HG03108 (cell line): ENCODE data around the gene MARVELD2.
"Not testable (repeated sequence)": the region's sequence is repeated elsewhere in the genome, so short reads cannot be mapped to it uniquely, and the experiment has no call there.

ENCODE experiments used
- ATAC-seq: cut with Tn5 transposase; IDR thresholded peaks from one replicate; pipeline ENCODE4 v1.9.1; 2021; ENCODE audit warnings: moderate library complexity; ENCODE audit not compliant: unreplicated experiment

Gene MARVELD2, protein sequence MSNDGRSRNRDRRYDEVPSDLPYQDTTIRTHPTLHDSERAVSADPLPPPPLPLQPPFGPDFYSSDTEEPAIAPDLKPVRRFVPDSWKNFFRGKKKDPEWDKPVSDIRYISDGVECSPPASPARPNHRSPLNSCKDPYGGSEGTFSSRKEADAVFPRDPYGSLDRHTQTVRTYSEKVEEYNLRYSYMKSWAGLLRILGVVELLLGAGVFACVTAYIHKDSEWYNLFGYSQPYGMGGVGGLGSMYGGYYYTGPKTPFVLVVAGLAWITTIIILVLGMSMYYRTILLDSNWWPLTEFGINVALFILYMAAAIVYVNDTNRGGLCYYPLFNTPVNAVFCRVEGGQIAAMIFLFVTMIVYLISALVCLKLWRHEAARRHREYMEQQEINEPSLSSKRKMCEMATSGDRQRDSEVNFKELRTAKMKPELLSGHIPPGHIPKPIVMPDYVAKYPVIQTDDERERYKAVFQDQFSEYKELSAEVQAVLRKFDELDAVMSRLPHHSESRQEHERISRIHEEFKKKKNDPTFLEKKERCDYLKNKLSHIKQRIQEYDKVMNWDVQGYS

DNA sequence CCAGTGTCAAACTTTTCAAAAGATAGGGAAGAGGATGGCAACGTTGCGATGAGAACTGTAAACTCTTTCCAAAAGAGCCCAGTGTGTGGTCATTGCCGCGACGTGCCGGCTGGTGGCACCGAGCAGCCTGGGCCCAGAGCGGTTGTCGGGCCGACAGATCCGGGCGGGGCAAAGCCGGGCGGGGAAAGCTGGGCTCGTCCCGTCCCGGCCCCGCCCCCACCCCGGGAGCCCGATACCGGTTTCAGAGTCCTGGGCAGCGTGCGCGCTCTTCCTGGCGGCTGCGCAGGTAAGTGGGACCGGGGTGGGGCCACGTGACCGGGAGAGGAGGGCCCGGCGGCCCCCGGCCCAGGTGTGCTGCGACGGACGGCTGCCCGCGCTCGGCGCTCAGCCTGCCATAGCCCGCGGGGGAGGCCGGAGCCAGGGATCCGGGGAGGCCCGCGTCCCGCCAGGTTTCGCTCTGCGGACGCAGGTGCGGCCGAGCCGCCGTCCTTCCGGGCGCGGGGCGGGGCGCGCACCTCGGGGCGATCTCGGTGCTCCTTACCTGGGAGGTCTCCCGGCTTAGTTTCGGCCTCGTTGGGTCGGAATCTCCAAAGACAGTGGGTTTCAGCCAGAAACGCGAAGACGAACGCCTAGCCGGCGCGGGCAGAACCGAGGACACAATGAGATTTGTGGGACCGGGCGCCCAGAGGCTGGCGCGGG lies at the start of gene MARVELD2:
Gene MARVELD2 (plus strand): TSS at position 232 of the 699 bp plus-strand sequence. CDS start 4,270 bp downstream, outside the sequence.
- peak; percentile 73 for ATAC-seq

DNA sequence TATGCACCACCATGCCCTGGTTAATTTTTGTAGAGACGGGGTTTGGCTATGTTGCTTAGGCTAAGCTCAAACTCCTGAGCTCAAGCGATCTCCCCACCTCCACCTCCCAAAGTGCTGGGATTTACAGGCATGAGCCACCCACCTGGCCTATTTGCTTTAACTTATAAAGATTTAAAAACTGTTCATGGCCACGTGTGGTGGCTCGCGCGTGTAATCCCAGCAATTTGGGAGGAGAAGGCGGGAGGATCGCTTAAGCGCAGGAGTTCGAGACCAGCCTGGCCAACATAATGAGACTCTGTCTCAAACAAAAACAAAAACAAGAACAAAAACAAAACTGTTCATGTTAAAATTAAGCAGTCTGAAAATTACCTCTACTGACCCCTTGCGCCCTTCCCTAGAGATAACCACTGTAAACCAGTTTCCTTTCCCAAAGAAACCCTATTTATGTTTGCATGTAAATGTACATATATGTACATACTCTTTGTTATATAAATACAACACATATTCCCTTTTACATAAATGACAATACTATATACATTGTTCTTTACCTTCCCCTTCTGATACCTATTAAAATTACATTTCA lies 47.1 kb upstream of the MARVELD2 start:
- ATAC-seq, result no peak

DNA sequence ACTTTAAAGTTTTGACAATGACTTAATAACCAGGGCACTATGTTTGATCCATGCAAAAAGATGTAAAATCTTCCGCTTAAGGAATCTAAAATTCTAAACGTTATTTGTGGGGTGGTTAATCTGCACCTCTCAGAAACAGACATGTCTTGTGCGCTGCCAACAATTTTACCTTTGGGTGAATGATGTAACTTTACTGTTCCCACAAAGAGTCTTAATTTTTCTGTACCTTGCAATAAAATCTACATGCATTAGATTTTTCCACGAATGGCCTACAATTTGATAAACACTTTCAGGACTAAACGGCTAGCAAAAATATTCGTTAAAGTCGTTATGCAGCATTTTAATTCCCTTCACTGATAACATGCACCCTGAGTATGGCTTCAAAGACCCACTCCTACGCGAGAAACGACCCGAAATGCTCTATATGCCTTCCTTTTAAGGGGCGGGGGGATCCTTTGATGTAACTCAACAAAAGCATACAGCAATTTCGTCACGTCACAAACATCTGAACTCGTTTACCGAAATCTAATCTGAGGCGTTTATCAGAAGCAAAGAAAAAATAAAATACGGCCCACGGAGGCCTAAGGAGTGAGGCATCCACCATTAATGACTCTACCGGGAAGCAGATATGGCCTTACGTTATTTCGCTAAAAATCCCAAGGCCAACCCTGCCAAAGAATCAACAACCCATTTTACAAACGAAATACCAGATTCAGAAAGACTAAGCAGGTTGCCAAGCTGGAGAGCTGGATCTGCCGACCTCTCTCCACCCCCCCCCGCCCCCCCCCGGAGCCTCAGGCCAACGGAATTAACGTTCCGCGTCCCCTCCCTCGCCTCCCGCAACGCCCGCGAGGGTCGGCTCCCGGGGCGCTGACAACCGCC lies 46.2 kb upstream of the MARVELD2 start:
- ATAC-seq, result peak; percentile 21

DNA sequence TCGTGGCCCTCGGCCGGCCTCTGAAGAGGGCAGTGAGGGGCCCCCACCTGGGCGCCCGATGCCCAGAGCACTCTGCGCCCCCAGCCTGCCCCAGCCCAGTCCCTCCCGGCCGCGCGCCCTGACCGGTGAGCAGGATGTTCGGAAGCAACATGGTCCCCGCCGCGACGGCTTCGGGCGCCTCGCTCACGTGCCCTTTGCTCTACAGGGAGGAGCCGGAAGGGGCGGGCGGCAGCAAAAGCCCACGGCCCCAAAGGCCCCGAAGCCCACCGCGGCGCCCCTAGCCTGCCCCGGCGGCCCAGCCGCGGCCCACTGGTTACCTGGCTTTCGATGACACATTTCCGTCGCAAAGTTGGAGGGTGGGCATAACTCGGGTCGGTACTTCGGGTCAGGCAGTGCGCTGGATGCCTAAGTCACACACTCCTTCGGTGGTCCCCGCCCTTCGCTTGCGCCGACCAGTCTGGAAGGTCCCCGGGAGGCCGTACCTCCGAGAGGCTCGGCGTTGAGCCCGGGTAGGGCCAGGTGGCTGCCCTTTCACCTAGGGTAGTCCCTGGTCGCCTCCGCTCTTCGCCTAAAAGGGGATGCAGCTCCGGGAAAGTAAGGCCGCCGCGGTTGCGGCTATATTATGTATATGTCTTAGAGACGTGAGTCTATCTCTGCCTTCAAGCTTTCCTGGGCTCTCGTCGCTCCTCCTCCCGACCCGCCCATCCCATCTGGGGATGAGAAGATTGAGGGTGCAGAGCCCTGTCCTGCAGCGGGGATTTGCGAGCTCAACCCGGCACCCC lies 45.4 kb upstream of the MARVELD2 start, which contains the start of the genes AK6, RAD17 and TAF9:
Gene AK6 (minus strand): TSS at position 181 of the 782 bp plus-strand sequence. CDS start 30 bp downstream, at position 151.
Gene RAD17 (plus strand): TSS at position 479 of the 782 bp plus-strand sequence. CDS start 2,391 bp downstream, outside the sequence.
Gene TAF9 (minus strand): TSS at position 181 of the 782 bp plus-strand sequence. CDS start 3,783 bp downstream, outside the sequence.
- ATAC-seq, result peak; percentile 92

DNA sequence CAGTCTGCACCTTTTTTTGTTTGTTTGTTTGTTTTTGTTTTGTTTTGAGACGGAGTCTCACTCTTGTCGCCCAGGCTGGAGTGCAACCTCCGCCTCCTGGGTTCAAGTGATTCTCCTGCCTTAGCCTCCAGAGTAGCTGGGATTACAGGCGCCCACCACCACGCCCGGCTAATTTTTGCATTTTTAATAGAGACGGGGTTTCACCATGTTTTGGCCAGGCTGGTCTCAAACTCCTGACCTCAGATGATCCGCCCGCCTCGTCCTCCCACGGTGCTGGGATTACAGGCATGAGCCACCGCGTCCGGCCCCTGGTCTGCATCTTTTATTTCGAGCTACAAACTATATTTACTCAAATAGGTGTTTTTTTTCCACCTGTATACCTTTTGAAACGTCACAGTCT lies 44.6 kb upstream of the MARVELD2 start:
- ATAC-seq, result not testable (repeated sequence)

DNA sequence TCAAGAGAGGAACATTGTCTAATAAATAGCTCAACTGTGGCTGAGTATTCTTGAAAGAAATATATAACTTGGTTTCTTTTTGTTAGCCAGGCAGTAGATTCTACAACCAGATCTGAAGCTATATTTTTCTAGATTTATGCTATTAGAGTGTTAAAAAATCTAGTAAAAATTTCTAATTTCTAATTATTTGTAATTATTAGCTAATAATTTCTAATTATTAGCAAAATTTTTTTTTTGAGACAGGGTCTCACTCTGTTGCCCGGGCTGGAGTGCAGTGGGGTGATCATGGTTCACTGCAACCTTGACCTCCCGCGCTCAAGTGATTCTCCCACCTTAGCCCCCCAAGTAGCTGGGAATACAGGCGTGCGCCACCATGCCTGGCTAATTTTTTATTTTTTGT lies 42.5 kb upstream of the MARVELD2 start:
- ATAC-seq, result no peak

DNA sequence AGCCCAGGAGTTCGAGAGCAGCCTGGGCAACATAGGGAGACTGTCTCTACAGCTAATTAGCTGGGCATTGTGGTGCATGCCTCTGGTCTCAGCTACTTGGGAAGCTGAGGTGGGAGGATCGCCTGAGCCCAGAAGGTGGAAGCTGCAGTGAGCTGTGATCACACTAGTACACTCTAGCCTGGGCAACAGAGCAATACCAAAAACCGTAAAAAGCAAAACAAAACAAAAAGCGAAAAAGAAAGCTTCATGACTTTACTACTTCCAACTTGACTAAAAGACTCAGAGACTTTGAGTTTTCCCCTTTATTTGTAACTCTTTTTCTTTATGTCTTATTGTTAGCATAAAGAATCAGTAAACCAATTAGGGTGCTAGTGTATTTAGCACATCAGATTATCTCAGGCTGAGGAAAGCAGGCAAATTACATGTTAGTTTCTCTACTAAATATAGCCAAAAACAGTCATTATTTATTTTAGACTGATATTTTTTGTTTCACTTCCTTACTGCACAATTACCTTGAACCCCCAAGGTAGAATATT lies 39.9 kb upstream of the MARVELD2 start:
- peak; percentile 68 for ATAC-seq

DNA sequence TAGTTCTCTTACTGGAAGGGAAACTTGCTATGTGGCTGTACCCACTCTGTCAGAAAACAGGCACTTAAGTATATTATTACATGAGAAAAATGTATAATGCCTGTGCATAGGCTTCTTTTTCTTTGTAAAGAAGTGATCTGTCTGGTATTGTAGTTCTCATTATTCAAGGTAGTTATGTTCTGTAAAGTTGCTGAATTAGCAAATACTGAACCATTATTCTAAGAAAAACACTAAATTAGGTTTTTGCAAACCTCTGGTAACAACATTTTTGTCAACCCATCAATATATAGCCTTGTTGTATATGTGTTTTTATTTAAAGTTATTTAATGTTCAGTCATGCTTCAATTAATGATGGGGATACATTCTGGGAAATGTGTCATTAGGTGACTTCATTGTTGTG lies 36.5 kb upstream of the MARVELD2 start:
- ATAC-seq, result no peak

DNA sequence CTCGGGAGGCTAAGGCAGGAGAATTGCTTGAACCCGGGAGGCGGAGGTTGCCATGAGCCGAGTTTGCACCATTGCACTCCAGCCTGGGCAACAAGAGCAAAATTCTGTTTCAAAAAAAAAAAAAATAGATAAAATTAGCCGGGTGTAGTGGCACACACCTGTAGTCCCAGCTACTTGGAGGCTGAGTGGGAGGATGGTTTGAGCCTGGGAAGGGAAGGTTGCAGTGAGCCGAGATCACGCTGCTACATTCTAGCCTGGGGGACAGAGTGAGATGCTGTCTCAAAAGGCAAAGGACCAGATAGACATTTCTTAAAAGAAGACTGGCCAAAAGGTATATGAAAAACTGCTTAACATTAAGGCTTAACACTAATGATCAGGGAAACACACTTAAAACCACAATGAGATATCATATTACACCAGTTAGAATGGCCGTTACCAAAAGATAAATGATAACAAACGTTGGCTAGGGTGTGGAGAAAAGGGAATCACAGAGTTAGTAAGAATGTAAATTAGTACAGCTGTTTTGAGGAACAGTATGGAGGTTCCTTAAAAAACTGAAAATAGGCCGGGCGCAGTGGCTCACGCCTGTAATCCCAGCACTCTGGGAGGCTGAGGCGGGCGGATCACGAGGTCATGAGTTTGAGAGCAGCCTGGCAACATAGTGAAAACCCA lies 10.1 kb upstream of the MARVELD2 start:
- ATAC-seq, result no peak

DNA sequence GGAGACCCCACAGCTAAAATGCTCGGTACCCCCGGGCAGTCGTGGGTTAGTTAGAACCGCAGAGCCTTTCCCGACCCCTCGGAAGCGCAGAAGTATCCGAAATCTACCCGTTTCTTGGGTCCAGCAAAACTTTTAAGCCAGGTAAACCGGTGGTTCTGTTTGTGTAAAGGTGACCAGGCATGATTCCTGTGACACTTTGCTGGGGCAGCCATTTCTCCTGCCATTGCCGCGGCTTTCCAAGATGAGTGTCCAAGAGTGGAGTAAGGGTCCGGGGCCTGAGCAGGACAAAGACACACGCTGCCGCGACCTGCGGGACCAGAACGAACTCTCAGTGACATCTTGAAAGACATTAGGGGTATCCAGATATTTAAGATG lies 655 bp downstream of the MARVELD2 start:
- no peak for ATAC-seq

DNA sequence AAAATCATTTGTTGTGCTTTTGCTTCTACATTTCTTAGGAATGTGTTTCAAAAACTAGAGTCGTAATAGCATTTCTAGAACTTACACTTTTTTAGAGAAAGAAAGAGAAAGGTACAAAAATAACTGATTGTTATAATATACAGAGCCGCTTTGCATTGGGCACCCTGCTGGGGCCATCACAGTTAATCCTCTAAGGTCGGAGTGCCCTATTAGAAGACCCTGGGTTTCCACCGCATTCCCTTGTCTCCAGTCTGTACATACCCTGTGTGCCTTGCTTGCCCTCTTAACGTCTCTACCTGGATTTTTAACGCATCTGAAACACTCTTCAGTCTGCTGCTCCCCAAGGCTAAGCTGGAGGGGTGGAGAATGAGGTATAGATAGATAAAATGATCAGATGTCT lies 1.3 kb downstream of the MARVELD2 start:
- ATAC-seq, result no peak

DNA sequence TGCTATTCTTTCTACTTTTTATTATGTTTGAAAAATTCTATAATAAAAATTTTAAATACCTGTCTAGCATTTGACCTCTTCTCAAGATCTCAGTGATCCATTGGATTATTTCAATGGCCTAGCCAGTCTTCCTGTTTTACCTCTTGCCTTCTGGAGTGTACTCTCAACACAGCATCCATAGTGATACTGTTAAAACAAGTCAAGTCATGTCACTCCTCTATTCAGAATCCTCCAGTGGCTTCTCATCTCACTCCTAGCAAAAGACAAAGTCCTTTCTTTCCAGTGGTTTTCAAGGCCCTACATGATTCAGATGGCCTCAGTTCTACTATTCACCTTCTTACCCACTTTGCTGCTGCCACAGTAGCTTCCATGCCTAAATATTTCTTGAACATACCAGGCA lies 1.8 kb downstream of the MARVELD2 start:
- no peak for ATAC-seq

DNA sequence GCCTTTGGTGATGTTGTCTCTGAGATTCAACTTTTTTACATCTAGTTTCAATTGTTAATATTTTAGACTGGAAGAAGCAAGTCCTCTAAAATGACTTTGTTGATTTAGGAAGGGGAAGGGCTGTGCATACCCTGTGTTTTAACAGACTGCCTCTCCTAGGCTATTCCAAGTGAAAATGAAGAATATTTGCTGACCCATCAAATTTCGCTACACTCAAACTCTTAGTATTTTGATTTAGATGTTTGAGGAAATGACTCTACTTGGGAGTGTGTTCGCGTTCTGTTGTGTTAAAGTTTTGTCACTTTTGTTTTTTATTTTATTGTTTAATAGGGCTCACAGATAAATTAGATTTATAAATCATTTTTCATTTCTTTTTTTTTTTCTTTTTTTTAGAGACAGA lies 3.6 kb downstream of the MARVELD2 start:
- no peak for ATAC-seq

DNA sequence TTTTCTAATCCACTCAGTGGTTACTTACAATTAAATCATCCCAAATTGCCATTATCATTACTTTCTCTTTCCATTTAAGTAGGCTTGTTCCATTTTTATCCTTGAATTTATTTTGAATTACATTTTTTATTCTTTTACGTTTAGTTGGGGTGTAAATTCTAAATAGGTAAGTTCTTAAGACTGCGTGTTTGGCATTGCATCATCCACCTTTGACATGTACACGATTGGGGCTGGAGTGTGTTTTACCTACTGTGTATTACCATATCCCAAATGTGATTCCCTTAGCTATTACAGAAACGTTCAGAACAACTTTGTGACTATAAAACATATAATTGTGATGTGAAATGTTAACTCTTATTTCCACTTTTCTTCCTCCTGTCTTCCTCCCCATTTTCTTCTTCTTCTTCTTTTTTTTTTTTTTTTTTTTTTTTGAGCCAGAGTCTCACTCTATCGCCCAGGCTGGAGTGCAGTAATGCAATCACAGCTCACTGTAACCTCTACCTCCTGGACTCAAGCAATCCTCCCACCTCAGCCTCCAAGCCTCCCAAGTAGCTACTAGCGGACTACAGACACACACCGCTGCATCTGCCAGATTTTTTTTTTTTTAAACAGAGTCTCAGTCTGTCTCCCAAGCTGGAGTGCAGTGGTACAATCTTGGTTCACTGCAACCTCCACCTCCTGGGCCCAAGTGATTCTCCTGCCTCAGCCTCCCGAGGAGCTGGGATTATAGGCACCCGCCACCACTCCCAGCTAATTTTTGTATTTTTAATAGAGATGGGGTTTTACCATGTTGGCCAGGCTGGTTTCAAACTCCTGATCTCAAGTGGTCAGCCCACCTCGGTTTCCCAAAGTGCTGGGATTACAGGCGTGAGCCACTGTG lies 16.7 kb downstream of the MARVELD2 start:
- ATAC-seq, result no peak

DNA sequence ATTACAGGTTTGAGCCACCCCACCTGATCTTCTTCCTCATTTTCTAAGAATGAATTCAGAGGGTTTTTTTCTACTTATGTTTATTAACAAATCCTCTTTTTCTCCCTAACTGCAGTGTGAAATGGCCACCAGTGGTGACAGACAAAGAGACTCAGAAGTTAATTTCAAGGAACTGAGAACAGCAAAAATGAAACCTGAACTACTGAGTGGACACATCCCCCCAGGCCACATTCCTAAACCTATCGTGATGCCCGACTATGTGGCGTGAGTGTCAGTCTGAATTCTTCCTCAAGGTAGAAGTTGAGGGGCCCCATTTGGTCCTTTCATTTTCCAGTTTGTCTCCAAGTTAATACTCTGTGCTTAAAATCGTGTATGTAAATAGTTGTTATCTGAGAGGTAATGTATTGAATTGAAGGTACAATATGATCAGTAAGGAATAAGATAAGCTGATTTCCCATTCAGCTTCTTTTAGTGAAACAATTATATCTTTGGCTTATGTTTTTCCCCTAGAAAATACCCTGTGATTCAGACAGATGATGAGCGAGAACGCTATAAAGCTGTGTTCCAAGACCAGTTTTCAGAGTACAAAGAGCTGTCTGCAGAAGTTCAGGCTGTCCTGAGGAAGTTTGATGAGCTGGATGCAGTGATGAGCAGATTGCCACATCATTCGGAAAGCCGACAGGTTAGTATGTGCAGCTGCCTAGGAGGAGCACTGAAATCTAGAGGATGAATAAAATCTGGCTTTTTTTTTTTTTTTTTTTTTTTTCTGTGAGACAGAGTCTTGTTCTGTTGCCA lies 17.7 kb downstream of the MARVELD2 start:
- ATAC-seq, result no peak

DNA sequence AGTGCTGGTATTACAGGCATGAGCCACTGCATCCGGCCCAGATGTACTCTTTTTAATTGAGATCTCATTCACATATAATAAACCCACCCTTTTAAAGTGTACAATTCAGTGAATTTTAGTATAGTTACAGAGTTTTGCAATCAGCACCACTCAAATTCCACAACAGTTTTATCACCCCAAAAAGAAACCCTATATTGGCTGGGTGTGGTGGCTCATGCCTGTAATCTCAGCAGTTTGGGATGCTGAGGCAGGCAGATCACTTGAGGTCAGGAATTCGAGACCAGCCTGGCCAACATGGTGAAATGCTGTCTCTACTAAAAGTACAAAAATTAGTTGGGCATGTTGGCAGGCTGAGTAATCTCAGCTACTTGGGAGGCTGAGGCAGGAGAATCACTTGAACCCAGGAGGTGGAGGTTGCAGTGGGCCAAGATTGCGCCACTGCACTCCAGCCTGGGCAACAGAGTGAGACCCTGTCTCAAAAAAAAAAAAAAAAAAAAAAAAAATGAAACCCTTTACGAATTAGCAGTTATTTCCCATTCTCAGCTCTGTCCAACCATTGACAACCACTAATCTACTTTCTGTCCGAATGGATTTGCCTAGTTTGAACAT lies 20.5 kb downstream of the MARVELD2 start:
- not testable (repeated sequence) for ATAC-seq
